Measurements from ENCODE around the gene PNPLA1. TPM values are rescaled to one million over a fixed set of nuclear protein-coding genes. Genes with fewer than 3 reads are reported as not detected.

PNPLA1 gene
- total RNA-seq, 1 experiment from 2014 or later = 0.29 TPM

GRCh38 chr6:36248980-36249379, 20.9 kb upstream of the PNPLA1 start:
- no peak overlapping the region for H2AFZ ChIP-seq (ENCODE audit: low read length)
- H3K79me2 ChIP-seq (ENCODE audit: low read length) = no peaks in the 10 kb centered on the region
- H3K9me3 ChIP-seq (ENCODE audit: low read length) = no peaks in the 10 kb centered on the region
- no peaks in the 10 kb centered on the region for H3K9me2 ChIP-seq (replicated peaks; ENCODE audit: low read length)
- H3K9ac ChIP-seq (ENCODE audit: low read length) = no peak overlapping the region
- BruUV-seq (replicated peaks) = no TSS peak
- POLR2A ChIA-PET (ENCODE audit: unreplicated experiment) = no interaction called here
- no peak overlapping the region for H3K4me3 ChIP-seq (ENCODE audit: low read length)
- intact Hi-C loops (cut with micrococcal nuclease) = no loop called here
- ATAC-seq = peak; percentile 35; the same call in 1 of the 2 replicates
- no peaks in the 10 kb centered on the region for H3F3A ChIP-seq (ENCODE audit: low read length, unreplicated experiment)
- H3K27me3 ChIP-seq (ENCODE audit: low read length) = no peaks in the 10 kb centered on the region
- H3K36me3 ChIP-seq (ENCODE audit: low read depth, low read length) = no peaks in the 10 kb centered on the region
- H4K20me1 ChIP-seq (ENCODE audit: low read length) = no peaks in the 10 kb centered on the region
- CTCF ChIA-PET = no interaction called here
- TF ChIP-seq CTCF (conservative IDR thresholded peaks at IDR 0.05; ENCODE audit: low read depth, low read length) = peak; percentile 33; the same call in 1 of the 2 replicates
- no peak for TF ChIP-seq EZH2phosphoT487 (IDR thresholded peaks at IDR 0.05; ENCODE audit: borderline replicate concordance, low read length)
- no peak overlapping the region for H3K4me2 ChIP-seq (ENCODE audit: low read length)
- no peak overlapping the region for H3K27ac ChIP-seq (ENCODE audit: low read length)
- peak; percentile 57 for DNase-seq
- H3K4me1 ChIP-seq (ENCODE audit: insufficient read depth, low read length) = peaks cover 23% of the 10 kb centered on the region

GRCh38 chr6:36249536-36249935, 20.3 kb upstream of the PNPLA1 start:
- Histone ChIP-seq H3K36me3 (ENCODE audit: low read depth, low read length) (no peaks in the 10 kb centered on the region), H3K4me3 (ENCODE audit: low read length) (no peak overlapping the region), H3K27ac (ENCODE audit: low read length) (no peak overlapping the region), H3K9me3 (ENCODE audit: low read length) (no peaks in the 10 kb centered on the region), H3F3A (ENCODE audit: low read length, unreplicated experiment) (no peaks in the 10 kb centered on the region), H3K9ac (ENCODE audit: low read length) (no peak overlapping the region), H4K20me1 (ENCODE audit: low read length) (no peaks in the 10 kb centered on the region), H3K79me2 (ENCODE audit: low read length) (no peaks in the 10 kb centered on the region), H2AFZ (ENCODE audit: low read length) (no peak overlapping the region), H3K9me2 (replicated peaks; ENCODE audit: low read length) (no peaks in the 10 kb centered on the region), H3K4me1 (ENCODE audit: insufficient read depth, low read length) (peaks cover 23% of the 10 kb centered on the region), H3K4me2 (ENCODE audit: low read length) (no peak overlapping the region), H3K27me3 (ENCODE audit: low read length) (no peaks in the 10 kb centered on the region)
- BruUV-seq (replicated peaks) = no TSS peak
- POLR2A ChIA-PET (ENCODE audit: unreplicated experiment) = no interaction called here
- intact Hi-C loops (cut with micrococcal nuclease) = no loop called here
- DNase-seq (no peak), ATAC-seq (no peak)
- CTCF ChIA-PET = no interaction called here
- TF ChIP-seq EZH2phosphoT487 (IDR thresholded peaks at IDR 0.05; ENCODE audit: borderline replicate concordance, low read length) = no peak
- TF ChIP-seq CTCF (conservative IDR thresholded peaks at IDR 0.05; ENCODE audit: low read depth, low read length) = no peak
- TF ChIP-seq EZH2 (IDR thresholded peaks at IDR 0.05; ENCODE audit: low read length, unreplicated experiment) = no peak

- Histone ChIP-seq H3K4me3 (ENCODE audit: low read length) (no peak overlapping the region), H2AFZ (ENCODE audit: low read length) (no peak overlapping the region), H3K27ac (ENCODE audit: low read length) (no peak overlapping the region), H3K36me3 (ENCODE audit: low read depth, low read length) (no peaks in the 10 kb centered on the region), H3K9ac (ENCODE audit: low read length) (no peak overlapping the region), H3K9me2 (replicated peaks; ENCODE audit: low read length) (no peaks in the 10 kb centered on the region), H3K27me3 (ENCODE audit: low read length) (no peaks in the 10 kb centered on the region), H4K20me1 (ENCODE audit: low read length) (no peaks in the 10 kb centered on the region), H3K9me3 (ENCODE audit: low read length) (no peaks in the 10 kb centered on the region), H3F3A (ENCODE audit: low read length, unreplicated experiment) (no peaks in the 10 kb centered on the region), H3K79me2 (ENCODE audit: low read length) (no peaks in the 10 kb centered on the region), H3K4me2 (ENCODE audit: low read length) (no peak overlapping the region), H3K4me1 (ENCODE audit: insufficient read depth, low read length) (peaks cover 23% of the 10 kb centered on the region)
- intact Hi-C loops (cut with micrococcal nuclease) = no loop called here
- POLR2A ChIA-PET (ENCODE audit: unreplicated experiment) = no interaction called here
- CTCF ChIA-PET = no interaction called here
- no TSS peak for BruUV-seq (replicated peaks)
- TF ChIP-seq EZH2phosphoT487 (IDR thresholded peaks at IDR 0.05; ENCODE audit: borderline replicate concordance, low read length) (no peak), CTCF (conservative IDR thresholded peaks at IDR 0.05; ENCODE audit: low read depth, low read length) (no peak), EZH2 (IDR thresholded peaks at IDR 0.05; ENCODE audit: low read length, unreplicated experiment) (no peak)
- ATAC-seq = no peak
- DNase-seq = no peak
Observed at GRCh38 chr6:36252005-36252404, 17.9 kb upstream of the PNPLA1 start.
